IMR-90 (cell line): ENCODE data around the gene FOXO3.

Source experiments
- BHLHE40 ChIP-seq: fragments of 150-350 bp; IDR thresholded peaks from 2 replicates; pipeline ENCODE4 v1.6.1; 2016; ENCODE audit warnings: mild to moderate bottlenecking, low read depth, low read length
- CEBPB ChIP-seq: IDR thresholded peaks from 2 replicates; pipeline ENCODE4 v1.6.1; 2012; ENCODE audit warnings: low read depth, low read length, improper control_type of control experiment
- CHD1 ChIP-seq: IDR thresholded peaks from 2 replicates; pipeline ENCODE4 v1.6.1; 2012; ENCODE audit warnings: low read depth, low read length, improper control_type of control experiment
- CTCF ChIP-seq: conservative IDR thresholded peaks from 2 replicates; pipeline ENCODE4 v1.5.1; 2012; ENCODE audit warnings: mild to moderate bottlenecking, low read depth, low read length, improper control_type of control experiment
- FOS ChIP-seq: fragments of 150-350 bp; IDR thresholded peaks from 2 replicates; pipeline ENCODE4 v1.6.1; 2016; ENCODE audit warnings: low read depth, low read length
- MAFK ChIP-seq: IDR thresholded peaks from 2 replicates; pipeline ENCODE4 v1.6.1; 2012; ENCODE audit warnings: low read depth, low read length, improper control_type of control experiment
- MXI1 ChIP-seq: IDR thresholded peaks from 2 replicates; pipeline ENCODE4 v1.6.1; 2012; ENCODE audit warnings: low read depth, mild to moderate bottlenecking, low read length, moderate library complexity, borderline replicate concordance
- NFE2L2 ChIP-seq: fragments of 150-350 bp; IDR thresholded peaks from 2 replicates; pipeline ENCODE4 v1.6.1; 2016; ENCODE audit warnings: low read depth, mild to moderate bottlenecking, low read length
- POLR2A ChIP-seq: IDR thresholded peaks from 2 replicates; pipeline ENCODE4 v1.6.1; 2012; ENCODE audit warnings: mild to moderate bottlenecking, low read depth, low read length
- RAD21 ChIP-seq: IDR thresholded peaks from 2 replicates; pipeline ENCODE4 v1.6.1; 2012; ENCODE audit warnings: low read length, improper control_type of control experiment
- SMC3 ChIP-seq: fragments of 150-350 bp; IDR thresholded peaks from 2 replicates; pipeline ENCODE4 v1.6.1; 2016; ENCODE audit warnings: low read depth, mild to moderate bottlenecking, antibody characterized with exemption, low read length, moderate library complexity
- USF2 ChIP-seq: fragments of 150-350 bp; IDR thresholded peaks from 2 replicates; pipeline ENCODE4 v1.6.1; 2017; ENCODE audit warnings: mild to moderate bottlenecking, antibody characterized with exemption, low read length, low read depth

- TF ChIP-seq CTCF (no peak), POLR2A (no peak), MXI1 (no peak), BHLHE40 (no peak), USF2 (no peak), CEBPB (no peak), FOS (no peak), SMC3 (no peak), MAFK (no peak), CHD1 (no peak), RAD21 (no peak), NFE2L2 (no peak)
Observed at GRCh38 chr6:108652375-108652774, 91.7 kb downstream of the FOXO3 start.
